ENCODE data around the gene TYK2. TPM values are rescaled to one million over a fixed set of nuclear protein-coding genes. Genes with fewer than 3 reads are reported as not detected.
A peak's percentile ranks its signal among the peaks of the same experiment; 100 is the strongest.

TYK2 gene
- total and polyA plus RNA-seq, 9 of the 15 experiments (the other 6 are each of a cell fraction or from before 2014, with no cell fraction given): 15.0 to 182 (median 85.9) TPM

- TF ChIP-seq TEAD1 (CRISPR knock-in tag; IDR thresholded peaks at IDR 0.05) (0 out of 4 replicates have a peak, but pooled peaks have one; percentile 16 to 57), CREBBP (IDR thresholded peaks at IDR 0.05; ENCODE audit: low read depth, low read length) (no peak), NCOR1 (IDR thresholded peaks at IDR 0.05) (no peak), ZNF696 (CRISPR knock-in tag; conservative IDR thresholded peaks at IDR 0.05) (no peak), PML (IDR thresholded peaks at IDR 0.05; ENCODE audit: low read length) (no peak; the same call in 1 of the 2 replicates), GTF2E2 (tag; IDR thresholded peaks at IDR 0.05) (no peak), ZBTB2 (IDR thresholded peaks at IDR 0.05) (peak; percentile 79), MYC (IDR thresholded peaks at IDR 0.05; ENCODE audit: low read depth, low read length) (peak; percentile 57; the same call in 1 of the 2 replicates), MYC (CRISPR knock-in tag; IDR thresholded peaks at IDR 0.05; ENCODE audit: borderline replicate concordance, low read depth) (peak; percentile 77; the same call in 1 of the 2 replicates), KAT2B (IDR thresholded peaks at IDR 0.05; ENCODE audit: low read depth, low read length) (no peak), NFE2L1 (tag; IDR thresholded peaks at IDR 0.05; ENCODE audit: borderline replicate concordance, low read depth) (no peak), BRCA1 (IDR thresholded peaks at IDR 0.05) (no peak), BRCA1 (CRISPR knock-in tag; IDR thresholded peaks at IDR 0.05) (no peak), DLX4 (CRISPR knock-in tag; IDR thresholded peaks at IDR 0.05) (no peak; the same call in 1 of the 2 replicates), SMAD2 (IDR thresholded peaks at IDR 0.05; ENCODE audit: low read depth, low read length) (no peak), RAD51 (IDR thresholded peaks at IDR 0.05; ENCODE audit: borderline replicate concordance, low read depth) (peak; percentile 99), KAT8 (IDR thresholded peaks at IDR 0.05; ENCODE audit: low read depth) (no peak), TFAM (CRISPR knock-in tag; conservative IDR thresholded peaks at IDR 0.05) (no peak), ZNF146 (CRISPR knock-in tag; IDR thresholded peaks at IDR 0.05; ENCODE audit: unreplicated experiment) (no peak), PHB2 (IDR thresholded peaks at IDR 0.05; ENCODE audit: low read depth) (no peak), ZNF766 (CRISPR knock-in tag; conservative IDR thresholded peaks at IDR 0.05) (no peak), TCF7 (IDR thresholded peaks at IDR 0.05; ENCODE audit: borderline replicate concordance) (peak; percentile 14; the same call in 1 of the 2 replicates), ZNF41 (CRISPR knock-in tag; conservative IDR thresholded peaks at IDR 0.05) (no peak)
- TF ChIP-seq, protein P1, sequence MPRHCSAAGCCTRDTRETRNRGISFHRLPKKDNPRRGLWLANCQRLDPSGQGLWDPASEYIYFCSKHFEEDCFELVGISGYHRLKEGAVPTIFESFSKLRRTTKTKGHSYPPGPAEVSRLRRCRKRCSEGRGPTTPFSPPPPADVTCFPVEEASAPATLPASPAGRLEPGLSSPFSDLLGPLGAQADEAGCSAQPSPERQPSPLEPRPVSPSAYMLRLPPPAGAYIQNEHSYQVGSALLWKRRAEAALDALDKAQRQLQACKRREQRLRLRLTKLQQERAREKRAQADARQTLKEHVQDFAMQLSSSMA (CRISPR knock-in tag; IDR thresholded peaks at IDR 0.05): 0 out of 2 replicates have a peak, but pooled peaks have one; percentile 28
- TF ChIP-seq, protein P2, sequence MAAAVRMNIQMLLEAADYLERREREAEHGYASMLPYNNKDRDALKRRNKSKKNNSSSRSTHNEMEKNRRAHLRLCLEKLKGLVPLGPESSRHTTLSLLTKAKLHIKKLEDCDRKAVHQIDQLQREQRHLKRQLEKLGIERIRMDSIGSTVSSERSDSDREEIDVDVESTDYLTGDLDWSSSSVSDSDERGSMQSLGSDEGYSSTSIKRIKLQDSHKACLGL (CRISPR knock-in tag; IDR thresholded peaks at IDR 0.05; ENCODE audit: borderline replicate concordance, poor library complexity, severe bottlenecking): peak; percentile 99
Measured at GRCh38 chr19:10315335-10316214, 64.8 kb downstream of the TYK2 start, which contains the start of gene FDX2 (continued).

Data from K562 (cell line).